PC-3 (cell line): Measurements from ENCODE around the gene TEX44. TPM values are rescaled to one million over a fixed set of nuclear protein-coding genes. Genes with fewer than 3 reads are reported as not detected.

ENCODE experiments used
- ATAC-seq: fragments of 200-7000 bp; cut with Tn5 transposase; 2 replicates; pipeline ENCODE4 v1.9.1; 2020; ENCODE audit warnings: mild to moderate bottlenecking, moderate library complexity
- BruUV-seq: library from RNA; stranded (reverse); fragments of 400-500 nt; replicated peaks from 2 replicates; lab custom pipeline; 2021; lab: Mats Ljungman, UMichigan
- CTCF ChIA-PET: fragments of 300-600 bp; sonication (Branson Sonifier 250); formaldehyde crosslinking; loops from one replicate; lab custom pipeline; 2022; ENCODE audit warnings: antibody characterized with exemption; lab: Charles Lee
- POLR2A ChIA-PET: fragments of 300-600 bp; sonication (Branson Sonifier 250); formaldehyde crosslinking; loops from one replicate; lab custom pipeline; 2022; ENCODE audit warnings: antibody characterized with exemption; ENCODE audit not compliant: unreplicated experiment; lab: Charles Lee
- DNase-seq: peaks from one replicate; pipeline ENCODE4 v3.0.0-alpha.2; 2015
- H2AFZ ChIP-seq: fragments of 300-600 bp; sonication (generic); 2 replicates; pipeline ENCODE4 v1.6.0; 2016; ENCODE audit warnings: antibody characterized with exemption, low read length
- H3F3A ChIP-seq: fragments of 300-600 bp; sonication (generic); one replicate; pipeline ENCODE4 v1.6.0; 2017; ENCODE audit warnings: antibody characterized with exemption, low read length, control low read depth, mild to moderate bottlenecking; ENCODE audit not compliant: unreplicated experiment
- H3K27ac ChIP-seq: fragments of 300-600 bp; sonication (generic); 2 replicates; pipeline ENCODE4 v1.5.1; 2016; ENCODE audit warnings: mild to moderate bottlenecking, low read length
- H3K27me3 ChIP-seq: fragments of 300-600 bp; sonication (generic); 2 replicates; pipeline ENCODE4 v1.6.1; 2016; ENCODE audit warnings: low read length, mixed read lengths
- H3K36me3 ChIP-seq: fragments of 300-600 bp; sonication (generic); 2 replicates; pipeline ENCODE4 v1.6.1; 2016; ENCODE audit warnings: low read depth, mixed run types, low read length, mixed read lengths
- H3K4me1 ChIP-seq: fragments of 300-600 bp; sonication (generic); 2 replicates; pipeline ENCODE4 v1.5.1; 2016; ENCODE audit warnings: low read length; ENCODE audit not compliant: insufficient read depth
- H3K4me2 ChIP-seq: fragments of 300-600 bp; sonication (generic); 2 replicates; pipeline ENCODE4 v1.6.0; 2016; ENCODE audit warnings: low read length
- H3K4me3 ChIP-seq: fragments of 300-600 bp; sonication (generic); 2 replicates; pipeline ENCODE4 v1.5.1; 2016; ENCODE audit warnings: mild to moderate bottlenecking, low read length, mixed read lengths
- H3K79me2 ChIP-seq: fragments of 300-600 bp; sonication (generic); 2 replicates; pipeline ENCODE4 v1.6.1; 2017; ENCODE audit warnings: low read length, mixed read lengths
- H3K9ac ChIP-seq: fragments of 300-600 bp; sonication (generic); 2 replicates; pipeline ENCODE4 v1.6.0; 2016; ENCODE audit warnings: mild to moderate bottlenecking, low read length
- H3K9me2 ChIP-seq: fragments of 300-600 bp; sonication (generic); replicated peaks from 2 replicates; pipeline ENCODE4 v1.6.1; 2016; ENCODE audit warnings: mixed run types, low read length, mixed read lengths
- H3K9me3 ChIP-seq: fragments of 300-600 bp; sonication (generic); 2 replicates; pipeline ENCODE4 v1.6.1; 2016; ENCODE audit warnings: low read length, mixed read lengths
- H4K20me1 ChIP-seq: fragments of 300-600 bp; sonication (generic); 2 replicates; pipeline ENCODE4 v1.6.1; 2016; ENCODE audit warnings: low read length, mixed read lengths
- EZH2 ChIP-seq: fragments of 300-600 bp; sonication (generic); IDR thresholded peaks from one replicate; pipeline ENCODE4 v1.6.1; 2017; ENCODE audit warnings: antibody characterized with exemption, mild to moderate bottlenecking, low read length; ENCODE audit not compliant: unreplicated experiment
- EZH2phosphoT487 ChIP-seq: fragments of 300-600 bp; sonication (generic); IDR thresholded peaks from 2 replicates; pipeline ENCODE4 v1.6.1; 2018; ENCODE audit warnings: mild to moderate bottlenecking, antibody characterized with exemption, low read length, borderline replicate concordance
- intact Hi-C: fragments of 100-400 bp; cut with micrococcal nuclease; formaldehyde crosslinking; loops from 2 replicates; pipeline ENCODE4 v1.9.0; 2023
- total RNA-seq: library from RNA; depleted of rRNA; stranded (reverse); fragments of >200 nt; gene quantifications from 2 replicates; pipeline ENCODE4 v1.2.3, GENCODE V29; 2014
- TF ChIP-seq, protein P1 (sequence below): fragments of 300-600 bp; sonication (generic); conservative IDR thresholded peaks from 2 replicates; pipeline ENCODE4 v1.5.1; 2017; ENCODE audit warnings: antibody characterized with exemption, low read depth, mild to moderate bottlenecking, low read length

TEX44 gene
- total RNA-seq, 1 experiment from 2014 or later: not detected

DNA sequence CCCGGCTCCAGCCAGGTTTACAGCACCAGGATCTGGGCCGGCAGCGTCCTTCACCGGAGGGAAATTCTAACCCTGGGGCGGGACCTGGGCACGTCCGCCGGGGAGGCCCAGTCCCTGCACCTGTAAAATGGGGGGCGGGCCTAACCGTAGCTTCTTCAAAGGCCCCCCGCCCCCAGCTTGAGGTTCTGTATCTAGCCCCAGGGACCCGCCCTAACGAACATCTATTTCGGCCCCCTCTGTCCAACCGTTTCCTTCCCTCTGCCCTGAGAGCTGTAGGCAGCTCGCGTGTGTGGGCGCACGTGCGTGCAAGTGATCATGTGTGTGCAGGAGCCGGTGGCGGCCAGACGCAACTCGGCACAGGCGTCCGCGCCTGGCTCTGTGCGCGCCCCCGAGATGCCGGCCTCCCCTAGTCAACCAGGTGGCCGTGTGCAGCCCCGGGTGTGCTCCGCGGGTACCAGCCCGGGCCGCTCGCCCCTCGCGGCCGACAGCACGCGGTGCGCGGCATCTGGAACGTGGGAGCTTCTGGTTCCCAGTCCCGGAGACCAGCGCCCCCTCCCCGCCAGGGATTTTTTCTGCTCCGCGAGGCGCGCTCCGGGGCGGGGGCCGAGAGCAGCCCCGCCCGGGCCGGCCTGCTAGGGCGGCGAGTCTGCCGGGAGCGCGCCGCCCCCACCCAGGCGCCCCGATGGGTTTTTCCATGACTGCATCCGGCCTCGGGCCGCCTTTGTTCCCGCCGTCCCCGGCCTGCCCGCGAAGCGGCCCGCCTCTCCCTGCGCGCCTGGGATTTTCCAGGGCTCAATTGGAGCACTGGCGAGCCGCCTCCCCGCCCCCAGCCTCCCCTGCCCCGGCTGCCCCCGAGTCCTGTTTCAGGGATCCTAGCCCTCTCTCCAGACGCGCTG, 21.2 kb downstream of the TEX44 start:
- H3K4me3 ChIP-seq: peak overlapping the region; percentile 55
- no peaks in the 10 kb centered on the region for H4K20me1 ChIP-seq
- TF ChIP-seq EZH2 (no peak), EZH2phosphoT487 (peak; percentile 79)
- TF ChIP-seq, protein P1, sequence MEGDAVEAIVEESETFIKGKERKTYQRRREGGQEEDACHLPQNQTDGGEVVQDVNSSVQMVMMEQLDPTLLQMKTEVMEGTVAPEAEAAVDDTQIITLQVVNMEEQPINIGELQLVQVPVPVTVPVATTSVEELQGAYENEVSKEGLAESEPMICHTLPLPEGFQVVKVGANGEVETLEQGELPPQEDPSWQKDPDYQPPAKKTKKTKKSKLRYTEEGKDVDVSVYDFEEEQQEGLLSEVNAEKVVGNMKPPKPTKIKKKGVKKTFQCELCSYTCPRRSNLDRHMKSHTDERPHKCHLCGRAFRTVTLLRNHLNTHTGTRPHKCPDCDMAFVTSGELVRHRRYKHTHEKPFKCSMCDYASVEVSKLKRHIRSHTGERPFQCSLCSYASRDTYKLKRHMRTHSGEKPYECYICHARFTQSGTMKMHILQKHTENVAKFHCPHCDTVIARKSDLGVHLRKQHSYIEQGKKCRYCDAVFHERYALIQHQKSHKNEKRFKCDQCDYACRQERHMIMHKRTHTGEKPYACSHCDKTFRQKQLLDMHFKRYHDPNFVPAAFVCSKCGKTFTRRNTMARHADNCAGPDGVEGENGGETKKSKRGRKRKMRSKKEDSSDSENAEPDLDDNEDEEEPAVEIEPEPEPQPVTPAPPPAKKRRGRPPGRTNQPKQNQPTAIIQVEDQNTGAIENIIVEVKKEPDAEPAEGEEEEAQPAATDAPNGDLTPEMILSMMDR: peak; percentile 33
- peak; percentile 39 for ATAC-seq
- H3K9ac ChIP-seq: peak overlapping the region; percentile 72
- intact Hi-C loops: no loop called here
- CTCF ChIA-PET: interaction anchor here (1.4 kb wide), 3 partner anchors 12 to 64 kb away, joined by 6 to 8 read pairs (median 7); no protein-coding TSS in a partner anchor
- peak overlapping the region; percentile 83 for H2AFZ ChIP-seq
- POLR2A ChIA-PET: interaction anchor here (0.6 to 1.3 kb wide), 3 partner anchors 29 to 94 kb away, joined by 3 to 6 read pairs (median 6); partner anchors contain the start of gene PTMA
- peak overlapping the region; percentile 82 for H3K4me2 ChIP-seq
- no peaks in the 10 kb centered on the region for H3K9me2 ChIP-seq
- no peaks in the 10 kb centered on the region for H3K27me3 ChIP-seq
- H3F3A ChIP-seq: peaks cover 9% of the 10 kb centered on the region
- H3K36me3 ChIP-seq: no peaks in the 10 kb centered on the region
- peak; percentile 79 for DNase-seq
- no peaks in the 10 kb centered on the region for H3K79me2 ChIP-seq
- H3K9me3 ChIP-seq: no peaks in the 10 kb centered on the region
- BruUV-seq: no TSS peak
- H3K4me1 ChIP-seq: peaks cover 46% of the 10 kb centered on the region
- H3K27ac ChIP-seq: peak overlapping the region; percentile 91

DNA sequence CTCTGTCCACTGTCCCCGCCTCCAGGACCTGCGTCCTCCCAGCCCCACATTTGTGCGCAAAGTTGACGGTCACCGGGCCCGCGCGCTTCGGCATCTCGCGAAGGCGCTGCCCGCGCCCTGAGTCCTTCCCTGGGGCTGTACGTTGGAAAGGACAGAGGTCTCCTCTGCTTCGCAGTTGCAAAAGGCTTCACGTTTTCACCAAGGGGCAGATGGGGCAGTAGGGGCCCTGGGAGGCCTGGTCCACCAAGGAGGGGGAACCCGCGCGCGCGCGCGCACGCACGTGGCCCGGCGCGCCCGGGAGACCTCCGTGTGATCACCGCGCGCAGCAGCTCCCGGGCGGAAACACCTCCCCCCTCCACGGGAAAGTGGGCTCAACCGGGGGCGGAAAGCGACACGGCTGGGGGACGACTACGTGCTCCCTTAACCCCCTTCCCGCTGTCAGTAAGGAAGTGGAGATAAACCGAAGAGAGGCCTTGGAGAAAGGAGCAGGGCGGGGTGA, 21.9 kb downstream of the TEX44 start:
- H3K4me1 ChIP-seq: peaks cover 46% of the 10 kb centered on the region
- TF ChIP-seq, protein P1: no peak
- TF ChIP-seq EZH2phosphoT487 (no peak), EZH2 (no peak)
- no peaks in the 10 kb centered on the region for H4K20me1 ChIP-seq
- H3K9ac ChIP-seq: peak overlapping the region; percentile 72
- peaks cover 9% of the 10 kb centered on the region for H3F3A ChIP-seq
- H3K27me3 ChIP-seq: no peaks in the 10 kb centered on the region
- H2AFZ ChIP-seq: peak overlapping the region; percentile 83; the same call in 1 of the 2 replicates
- no peak overlapping the region for H3K4me3 ChIP-seq
- DNase-seq (no peak), ATAC-seq (no peak)
- no peaks in the 10 kb centered on the region for H3K36me3 ChIP-seq
- H3K4me2 ChIP-seq: peak overlapping the region; percentile 82; the same call in 1 of the 2 replicates
- H3K9me2 ChIP-seq: no peaks in the 10 kb centered on the region
- no peaks in the 10 kb centered on the region for H3K9me3 ChIP-seq
- ChIA-PET CTCF (interaction anchor here (1.4 kb wide), 2 partner anchors 13 to 63 kb away, joined by 6 to 7 read pairs; no protein-coding TSS in a partner anchor), POLR2A (interaction anchor here (0.6 kb wide), 1 partner anchor 52 kb away, joined by 6 read pairs; no protein-coding TSS in a partner anchor)
- peak overlapping the region; percentile 91 for H3K27ac ChIP-seq
- intact Hi-C loops: no loop called here
- no TSS peak for BruUV-seq
- no peaks in the 10 kb centered on the region for H3K79me2 ChIP-seq
